Neutrophil (primary cell): Measurements from ENCODE around the gene ARMC9.

ENCODE experiments used
- H3K27ac ChIP-seq: fragments of 200-600 bp; sonication (generic); 2 replicates; pipeline ENCODE4 v1.5.1; 2016; ENCODE audit warnings: mild to moderate bottlenecking, moderate library complexity
- H3K27me3 ChIP-seq: fragments of 200-600 bp; sonication (generic); 2 replicates; pipeline ENCODE4 v1.6.0; 2016; ENCODE audit warnings: mild to moderate bottlenecking
- H3K36me3 ChIP-seq: fragments of 200-600 bp; sonication (generic); 2 replicates; pipeline ENCODE4 v1.5.1; 2017
- H3K4me1 ChIP-seq, 2 experiments: fragments of 200-600 bp in 1 of 2; sonication (generic) in 1 of 2; 1 replicate in 1 of 2; 2 replicates in 1 of 2; pipeline versions ENCODE4 v1.5.1 to v1.6.1; 2013 to 2016; ENCODE audit warnings: low read depth in 1 of 2, low read length in 1 of 2, mild to moderate bottlenecking in 1 of 2, moderate library complexity in 1 of 2; ENCODE audit not compliant: control insufficient read depth in 1 of 2, insufficient read depth in 1 of 2
- H3K4me3 ChIP-seq, 2 experiments: fragments of 200-600 bp in 1 of 2; sonication (generic) in 1 of 2; 1 replicate in 1 of 2; 2 replicates in 1 of 2; pipeline ENCODE4 v1.5.1; 2013 to 2016; ENCODE audit warnings: low read depth in 1 of 2, low read length in 1 of 2, mild to moderate bottlenecking in 1 of 2, moderate library complexity in 1 of 2
- H3K9me3 ChIP-seq: fragments of 200-600 bp; sonication (generic); 2 replicates; pipeline ENCODE4 v1.5.1; 2016
- TF ChIP-seq, protein P1 (sequence below): fragments of 200-600 bp; sonication (generic); IDR thresholded peaks from 2 replicates; pipeline ENCODE4 v1.5.1; 2016; ENCODE audit warnings: antibody characterized with exemption

The ARMC9 gene

GRCh38 chr2:231353469-231353868 lies 155.0 kb downstream of the ARMC9 start:
- no peaks in the 10 kb centered on the region for H3K36me3 ChIP-seq

GRCh38 chr2:231355508-231356465 lies 157.4 kb downstream of the ARMC9 start:
- Histone ChIP-seq H3K4me1 (no peaks in the 10 kb centered on the region), H3K27me3 (no peaks in the 10 kb centered on the region), H3K36me3 (no peaks in the 10 kb centered on the region), H3K27ac (no peak overlapping the region), H3K4me3 (no peak overlapping the region), H3K9me3 (no peaks in the 10 kb centered on the region)
- TF ChIP-seq, protein P1, sequence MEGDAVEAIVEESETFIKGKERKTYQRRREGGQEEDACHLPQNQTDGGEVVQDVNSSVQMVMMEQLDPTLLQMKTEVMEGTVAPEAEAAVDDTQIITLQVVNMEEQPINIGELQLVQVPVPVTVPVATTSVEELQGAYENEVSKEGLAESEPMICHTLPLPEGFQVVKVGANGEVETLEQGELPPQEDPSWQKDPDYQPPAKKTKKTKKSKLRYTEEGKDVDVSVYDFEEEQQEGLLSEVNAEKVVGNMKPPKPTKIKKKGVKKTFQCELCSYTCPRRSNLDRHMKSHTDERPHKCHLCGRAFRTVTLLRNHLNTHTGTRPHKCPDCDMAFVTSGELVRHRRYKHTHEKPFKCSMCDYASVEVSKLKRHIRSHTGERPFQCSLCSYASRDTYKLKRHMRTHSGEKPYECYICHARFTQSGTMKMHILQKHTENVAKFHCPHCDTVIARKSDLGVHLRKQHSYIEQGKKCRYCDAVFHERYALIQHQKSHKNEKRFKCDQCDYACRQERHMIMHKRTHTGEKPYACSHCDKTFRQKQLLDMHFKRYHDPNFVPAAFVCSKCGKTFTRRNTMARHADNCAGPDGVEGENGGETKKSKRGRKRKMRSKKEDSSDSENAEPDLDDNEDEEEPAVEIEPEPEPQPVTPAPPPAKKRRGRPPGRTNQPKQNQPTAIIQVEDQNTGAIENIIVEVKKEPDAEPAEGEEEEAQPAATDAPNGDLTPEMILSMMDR: no peak

More at GRCh38 chr2:231353469-231353868, 155.0 kb downstream of the ARMC9 start:
- Histone ChIP-seq H3K4me3 (no peak overlapping the region), H3K9me3 (no peaks in the 10 kb centered on the region), H3K27me3 (no peaks in the 10 kb centered on the region), H3K4me1 (peaks cover 7 to 9% of the 10 kb centered on the region in 2 experiments), H3K27ac (no peak overlapping the region)
- TF ChIP-seq, protein P1: no peak

DNA sequence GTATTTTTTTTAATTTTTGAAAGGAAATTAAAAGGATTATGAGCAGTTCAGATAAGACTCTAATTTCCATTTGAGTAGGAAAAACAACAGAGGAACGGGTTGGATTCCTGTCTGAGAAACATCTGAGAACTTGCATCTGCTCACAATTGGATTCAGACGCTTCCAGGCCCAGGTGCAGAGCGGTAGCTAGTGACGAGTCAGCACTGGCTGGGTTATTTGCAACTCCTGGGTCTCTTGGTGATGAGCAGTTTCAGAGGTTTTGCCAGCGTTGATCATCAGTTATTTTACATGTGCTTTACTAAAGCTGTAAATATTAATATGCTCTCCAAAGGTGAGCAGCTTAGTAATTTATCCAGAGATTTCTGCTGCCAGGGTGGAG lies 158.0 kb downstream of the ARMC9 start:
- no peaks in the 10 kb centered on the region for H3K9me3 ChIP-seq
- H3K4me1 ChIP-seq: peaks cover 2 to 4% of the 10 kb centered on the region in 2 experiments
- H3K27ac ChIP-seq: no peak overlapping the region
- H3K36me3 ChIP-seq: no peaks in the 10 kb centered on the region
- H3K4me3 ChIP-seq: no peak overlapping the region
- TF ChIP-seq, protein P1: no peak
- no peaks in the 10 kb centered on the region for H3K27me3 ChIP-seq

DNA sequence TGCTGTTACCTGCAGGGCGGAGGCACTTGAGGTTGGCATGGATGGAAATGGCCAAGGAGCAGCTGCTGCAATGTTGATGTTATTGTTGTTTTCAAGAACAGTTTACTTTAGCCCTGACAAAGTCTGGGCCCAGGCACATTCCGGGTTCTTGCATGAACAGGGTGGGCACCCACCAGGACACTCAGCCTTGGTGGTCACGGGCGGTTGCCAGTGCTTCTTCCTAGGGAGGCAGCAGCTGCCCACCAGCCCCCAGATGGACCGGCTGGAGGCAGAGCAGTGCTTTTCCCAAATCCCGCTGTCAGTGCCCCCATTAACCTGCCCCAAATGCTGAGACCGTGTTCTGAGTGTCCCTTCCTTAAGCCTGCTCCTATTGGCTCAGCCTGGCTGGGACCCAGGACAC lies 158.6 kb downstream of the ARMC9 start:
- Histone ChIP-seq H3K27me3 (no peaks in the 10 kb centered on the region), H3K27ac (no peak overlapping the region), H3K9me3 (no peaks in the 10 kb centered on the region), H3K36me3 (no peaks in the 10 kb centered on the region), H3K4me3 (no peak overlapping the region), H3K4me1 (peaks cover 8 to 10% of the 10 kb centered on the region in 2 experiments)
- TF ChIP-seq, protein P1: no peak

DNA sequence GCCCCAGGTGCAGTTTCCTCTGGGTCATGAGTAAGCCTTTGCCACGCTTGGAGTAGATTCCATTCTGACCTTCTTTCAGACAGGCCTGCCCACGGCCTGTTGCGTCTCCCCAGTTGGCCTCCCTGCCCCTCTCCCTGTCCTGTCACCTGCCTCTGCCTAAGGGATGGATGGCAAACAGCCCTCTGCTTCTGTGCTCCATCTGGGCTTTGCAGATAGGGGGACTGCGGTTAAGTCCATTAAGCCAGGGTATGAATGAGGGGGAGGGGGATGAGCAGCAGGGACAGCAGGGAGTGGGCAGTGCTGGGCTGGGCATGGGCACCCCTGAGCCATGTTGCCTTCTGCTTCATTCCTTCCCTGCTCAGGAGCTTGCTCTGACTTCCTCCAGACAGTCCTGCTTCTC lies 159.5 kb downstream of the ARMC9 start:
- Histone ChIP-seq H3K9me3 (no peaks in the 10 kb centered on the region), H3K36me3 (no peaks in the 10 kb centered on the region), H3K4me3 (no peak overlapping the region), H3K27me3 (no peaks in the 10 kb centered on the region), H3K27ac (no peak overlapping the region), H3K4me1 (peaks cover 17 to 19% of the 10 kb centered on the region in 2 experiments)
- TF ChIP-seq, protein P1: no peak
